H1 (cell line): Measurements from ENCODE around the gene CSRNP3. TPM values are rescaled to one million over a fixed set of nuclear protein-coding genes. Genes with fewer than 3 reads are reported as not detected.

Experiments
- CTCF ChIA-PET: fragments of 300-600 bp; sonication (Branson Sonifier 250); formaldehyde crosslinking; loops from one replicate; lab custom pipeline; 2021; ENCODE audit not compliant: partially characterized antibody; lab: Charles Lee
- POLR2A ChIA-PET: fragments of 300-600 bp; sonication (Branson Sonifier 250); formaldehyde crosslinking; loops from one replicate; lab custom pipeline; 2021; ENCODE audit warnings: inconsistent platforms; ENCODE audit not compliant: partially characterized antibody; lab: Charles Lee
- DNase-seq, 2 experiments: peaks; one replicate each; pipeline versions ENCODE4 v3.0.0 to v3.0.0-alpha.2; 2010 to 2022; ENCODE audit warnings: low spot score in 2 of 2, low read depth in 1 of 2, mixed read lengths in 1 of 2
- FAIRE-seq: peaks from 2 replicates; lab custom pipeline; 2011; peaks lifted over from hg19 to GRCh38; lab: Jason Lieb, UNC
- H2AFZ ChIP-seq: 2 replicates; pipeline ENCODE4 v1.8.1; 2012; ENCODE audit warnings: low read length, inconsistent platforms
- H2AK5ac ChIP-seq: 2 replicates; pipeline ENCODE4 v1.6.1; 2013; ENCODE audit warnings: low read depth, low read length
- H2BK120ac ChIP-seq: replicated peaks from 2 replicates; pipeline ENCODE3; 2013; ENCODE audit warnings: low read depth, low read length, inconsistent platforms
- H2BK12ac ChIP-seq: 2 replicates; pipeline ENCODE4 v1.6.1; 2013; ENCODE audit warnings: low read depth, low read length
- H2BK15ac ChIP-seq: 2 replicates; pipeline ENCODE4 v1.6.1; 2013; ENCODE audit warnings: low read length
- H2BK20ac ChIP-seq: 2 replicates; pipeline ENCODE4 v1.6.1; 2013; ENCODE audit warnings: low read length
- H2BK5ac ChIP-seq: 2 replicates; pipeline ENCODE4 v1.6.1; 2013; ENCODE audit warnings: low read depth, low read length
- H3K14ac ChIP-seq: 2 replicates; pipeline ENCODE4 v1.6.1; 2013; ENCODE audit warnings: inconsistent platforms; ENCODE audit not compliant: insufficient read length
- H3K18ac ChIP-seq: 2 replicates; pipeline ENCODE4 v1.6.1; 2013; ENCODE audit warnings: low read length; ENCODE audit errors: extremely low read depth
- H3K23ac ChIP-seq: 2 replicates; pipeline ENCODE4 v1.6.1; 2013; ENCODE audit warnings: inconsistent platforms; ENCODE audit not compliant: insufficient read length
- H3K23me2 ChIP-seq: 2 replicates; pipeline ENCODE4 v1.6.1; 2013; ENCODE audit warnings: low read depth, low read length
- H3K27ac ChIP-seq: 2 replicates; pipeline ENCODE4 v1.6.1; 2011; ENCODE audit warnings: low read depth, low read length, inconsistent platforms
- H3K27me3 ChIP-seq, 4 experiments: replicated peaks in 1 of 4; 1 replicate in 1 of 4; 2 replicates in 3 of 4; pipeline versions ENCODE4 v1.6.1 to v1.8.1; 2011 to 2013; ENCODE audit warnings: low read length in 3 of 4, mild to moderate bottlenecking in 3 of 4, inconsistent platforms in 2 of 4, mixed read lengths in 2 of 4, moderate library complexity in 1 of 4; ENCODE audit not compliant: control insufficient read depth in 3 of 4, insufficient read depth in 3 of 4; ENCODE audit errors: extremely low read depth in 1 of 4
- H3K36me3 ChIP-seq, 4 experiments: 2 replicates each; pipeline versions ENCODE4 v1.6.1 to v1.8.1; 2011 to 2013; ENCODE audit warnings: mild to moderate bottlenecking in 4 of 4, low read length in 3 of 4, moderate library complexity in 2 of 4, control low read depth in 1 of 4, inconsistent platforms in 1 of 4; ENCODE audit not compliant: insufficient read depth in 4 of 4, control insufficient read depth in 2 of 4
- H3K4ac ChIP-seq: replicated peaks from 2 replicates; pipeline ENCODE3; 2013; ENCODE audit warnings: low read length, low read depth, mixed read lengths, inconsistent platforms; ENCODE audit not compliant: insufficient read length
- H3K4me1 ChIP-seq, 4 experiments: replicated peaks in 1 of 4; 1 replicate in 1 of 4; 2 replicates in 3 of 4; pipeline versions ENCODE4 v1.6.1 to v1.8.1; 2011 to 2013; ENCODE audit warnings: low read length in 3 of 4, inconsistent platforms in 2 of 4, mixed read lengths in 1 of 4; ENCODE audit not compliant: insufficient read depth in 4 of 4, control insufficient read depth in 3 of 4
- H3K4me2 ChIP-seq, 2 experiments: 2 replicates each; pipeline versions ENCODE4 v1.6.1 to v1.8.1; 2011 to 2013; ENCODE audit warnings: low read depth in 2 of 2, low read length in 2 of 2, control low read depth in 1 of 2, inconsistent platforms in 1 of 2, mild to moderate bottlenecking in 1 of 2; ENCODE audit not compliant: insufficient read depth in 1 of 2
- H3K4me3 ChIP-seq, 4 experiments: fragments of 200-600, 300-600 bp in 1 of 4; sonication (generic), shearing (Covaris generic), sonication (Bioruptor Twin) in 1 of 4; 2 replicates each; pipeline versions ENCODE4 v1.5.1 to v1.8.1; 2011 to 2016; ENCODE audit warnings: low read length in 4 of 4, low read depth in 3 of 4, control low read depth in 2 of 4, inconsistent platforms in 2 of 4, mild to moderate bottlenecking in 2 of 4, mixed read lengths in 1 of 4, moderate library complexity in 1 of 4; ENCODE audit not compliant: insufficient read depth in 2 of 4; ENCODE audit errors: extremely low read depth in 1 of 4
- H3K56ac ChIP-seq: replicated peaks from 2 replicates; pipeline ENCODE3; 2013; ENCODE audit warnings: low read depth, mild to moderate bottlenecking, mixed read lengths, low read length, inconsistent platforms; ENCODE audit not compliant: insufficient read length
- H3K79me1 ChIP-seq: 2 replicates; pipeline ENCODE4 v1.6.1; 2013; ENCODE audit warnings: low read depth, low read length, control low read depth
- H3K79me2 ChIP-seq, 2 experiments: 2 replicates each; pipeline versions ENCODE4 v1.6.1 to v1.8.1; 2012 to 2013; ENCODE audit warnings: low read length in 2 of 2, mild to moderate bottlenecking in 2 of 2, inconsistent platforms in 1 of 2; ENCODE audit not compliant: insufficient read depth in 2 of 2, control insufficient read depth in 1 of 2
- H3K9ac ChIP-seq, 4 experiments: replicated peaks in 1 of 4; 1 replicate in 1 of 4; 2 replicates in 3 of 4; pipeline versions ENCODE4 v1.6.1 to v1.8.1; 2011 to 2013; ENCODE audit warnings: low read depth in 3 of 4, low read length in 3 of 4, control low read depth in 2 of 4, mild to moderate bottlenecking in 2 of 4, moderate library complexity in 2 of 4, inconsistent platforms in 1 of 4; ENCODE audit errors: extremely low read depth in 1 of 4
- H3K9me3 ChIP-seq, 2 experiments: 2 replicates each; pipeline versions ENCODE4 v1.6.1 to v1.8.1; 2012 to 2013; ENCODE audit warnings: mild to moderate bottlenecking in 2 of 2, moderate library complexity in 2 of 2, control low read depth in 1 of 2, inconsistent platforms in 1 of 2, low read depth in 1 of 2, low read length in 1 of 2, mixed read lengths in 1 of 2; ENCODE audit not compliant: insufficient read depth in 2 of 2
- H4K20me1 ChIP-seq, 2 experiments: replicated peaks in 1 of 2; 2 replicates each; pipeline versions ENCODE3 to v1.8.1; 2011 to 2013; ENCODE audit warnings: inconsistent platforms in 2 of 2, low read length in 2 of 2, mild to moderate bottlenecking in 1 of 2; ENCODE audit not compliant: insufficient read depth in 2 of 2, control insufficient read depth in 1 of 2
- H4K5ac ChIP-seq: 2 replicates; pipeline ENCODE4 v1.6.1; 2013; ENCODE audit warnings: low read length, low read depth, mixed read lengths, inconsistent platforms; ENCODE audit not compliant: insufficient read length
- H4K8ac ChIP-seq: 2 replicates; pipeline ENCODE4 v1.8.0; 2013; ENCODE audit warnings: mild to moderate bottlenecking, moderate library complexity, low read length, inconsistent platforms; ENCODE audit not compliant: insufficient read depth; ENCODE audit errors: extremely low read depth
- H4K91ac ChIP-seq: replicated peaks from 2 replicates; pipeline ENCODE3; 2013; ENCODE audit warnings: low read length, mixed read lengths, inconsistent platforms; ENCODE audit not compliant: insufficient read length
- CBX5 ChIP-seq: fragments of 300-800, 300-1000 bp; sonication (generic); IDR thresholded peaks from 2 replicates; pipeline ENCODE4 v1.7.1; 2016; ENCODE audit warnings: antibody characterized with exemption, low read length, low read depth
- CHD1 ChIP-seq: IDR thresholded peaks from 2 replicates; pipeline ENCODE4 v1.6.1; 2012; ENCODE audit warnings: low read depth, low read length, improper control_type of control experiment
- EZH2 ChIP-seq: fragments of 200-600 bp; sonication (generic); IDR thresholded peaks from 2 replicates; pipeline ENCODE4 v1.7.1; 2012; ENCODE audit warnings: low read depth, mild to moderate bottlenecking, moderate library complexity, low read length, inconsistent platforms; ENCODE audit not compliant: severe bottlenecking
- POLR2A ChIP-seq, 2 experiments: IDR thresholded peaks; 1 replicate in 1 of 2; 2 replicates in 1 of 2; pipeline ENCODE4 v1.6.1; 2011; ENCODE audit warnings: low read depth in 2 of 2, low read length in 2 of 2, mild to moderate bottlenecking in 2 of 2; ENCODE audit errors: control extremely low read depth in 1 of 2
- SIRT6 ChIP-seq: IDR thresholded peaks from one replicate; pipeline ENCODE4 v1.7.1; 2012; ENCODE audit warnings: low read length, inconsistent platforms
- TCF12 ChIP-seq: IDR thresholded peaks from 2 replicates; pipeline ENCODE4 v1.6.1; 2011; ENCODE audit warnings: low read depth, mild to moderate bottlenecking, low read length
- WGBS, 2 experiments: shearing (Covaris generic) in 1 of 2; methylation state at CpG; one replicate each; pipeline versions ENCODE4 v1.1.6 to v1.1.7; 2013 to 2015; ENCODE audit warnings: low lambda C conversion rate in 2 of 2, mixed read lengths in 2 of 2, inconsistent platforms in 1 of 2, low coverage in 1 of 2, missing lambda C conversion rate in 1 of 2; ENCODE audit not compliant: insufficient replicate concordance in 2 of 2, insufficient coverage in 1 of 2, insufficient read length in 1 of 2; ENCODE audit errors: extremely low coverage in 1 of 2, missing lambda C conversion rate in 1 of 2; 5-methylcytosine and 5-hydroxymethylcytosine counted together
- polyA plus RNA-seq, 7 experiments: library from polyadenylated mRNA; depleted of rRNA in 3 of 7; stranded (reverse) in 5 of 7; unstranded in 2 of 7; fragments of >200 nt in 5 of 7; fragments of 200-250 nt in 2 of 7; gene quantifications; 1 replicate in 5 of 7; 2 replicates in 1 of 7; 4 replicates in 1 of 7; pipeline versions ENCODE4 v1.2.1 to v1.2.3, GENCODE V29; 2011 to 2013; ENCODE audit warnings: missing spikeins in 2 of 7, mixed read lengths in 2 of 7
- total RNA-seq: library from RNA; stranded (reverse); fragmentation: NEBNext Ultra II Directional; extraction: Animal tissue kit (Norgen Biotek cat#: 25700); gene quantifications from 2 replicates; pipeline ENCODE4 v1.2.1, GENCODE V29; 2021
- TF ChIP-seq, protein P1 (sequence below), 3 experiments: IDR thresholded peaks; 1 replicate in 2 of 3; 2 replicates in 1 of 3; pipeline versions ENCODE4 v1.5.1 to v1.6.1; 2011; ENCODE audit warnings: low read length in 3 of 3, mild to moderate bottlenecking in 3 of 3, inconsistent platforms in 2 of 3, low read depth in 1 of 3, moderate library complexity in 1 of 3; ENCODE audit not compliant: insufficient read depth in 1 of 3; ENCODE audit errors: control extremely low read depth in 1 of 3
- TF ChIP-seq, protein P2 (sequence below): IDR thresholded peaks from 2 replicates; pipeline ENCODE4 v1.6.1; 2011; ENCODE audit warnings: low read depth, mild to moderate bottlenecking, low read length; ENCODE audit not compliant: insufficient read depth

CSRNP3 gene
- total and polyA plus RNA-seq, 2 of the 8 experiments (the other 6 are each of a cell fraction or from before 2014, with no cell fraction given) = 1.3 to 6.5 TPM

DNA sequence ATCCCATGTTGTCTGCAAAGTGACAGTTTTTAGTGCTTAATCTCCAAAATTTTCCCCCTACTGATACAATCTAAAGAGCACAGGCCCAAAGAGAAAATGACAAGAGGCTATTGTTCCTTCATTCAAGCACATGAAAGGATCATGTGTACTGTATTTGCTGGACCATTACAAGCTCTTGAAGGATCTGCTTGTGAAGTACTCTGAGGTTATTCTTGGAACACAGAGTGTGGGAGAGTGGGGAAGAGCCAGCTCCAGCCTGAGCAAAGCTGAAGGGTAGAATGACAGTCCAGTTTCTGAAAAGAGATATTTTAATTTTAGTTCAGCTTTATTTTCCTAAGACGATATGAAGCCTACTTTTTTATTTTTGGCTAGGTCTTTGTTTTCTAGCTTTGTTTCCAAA, 212.3 kb downstream of the CSRNP3 start:
- Histone ChIP-seq H2BK20ac (no peak overlapping the region), H2AFZ (no peak overlapping the region), H3K4me1 (peaks cover 0 to 4% (median 3%) of the 10 kb centered on the region in 4 experiments; a peak in 3 of 7 replicates), H3K9me3 (no peaks in the 10 kb centered on the region), H3K23me2 (no peaks in the 10 kb centered on the region), H3K27me3 (no peaks in the 10 kb centered on the region), H3K27ac (no peak overlapping the region), H4K20me1 (no peaks in the 10 kb centered on the region), H3K36me3 (no peaks in the 10 kb centered on the region; a peak in 1 of 8 replicates), H2BK15ac (no peak overlapping the region), H3K4me2 (no peak overlapping the region), H3K79me2 (no peaks in the 10 kb centered on the region), H4K8ac (no peak overlapping the region), H3K4ac (no peak overlapping the region), H3K9ac (no peak overlapping the region), H3K18ac (no peak overlapping the region), H3K56ac (no peak overlapping the region), H4K5ac (no peak overlapping the region), H3K79me1 (no peaks in the 10 kb centered on the region), H3K23ac (no peak overlapping the region), H2BK5ac (no peak overlapping the region), H4K91ac (no peak overlapping the region), H3K14ac (no peak overlapping the region), H2AK5ac (no peak overlapping the region), H2BK12ac (no peak overlapping the region), H2BK120ac (no peak overlapping the region), H3K4me3 (no peak overlapping the region)
- DNase-seq (no peak), FAIRE-seq (no peak)
- POLR2A ChIA-PET = no interaction called here
- CTCF ChIA-PET = interaction anchor here (0.8 to 2.1 kb wide), 8 partner anchors 9 to 281 kb away, joined by 3 to 11 read pairs (median 6); no protein-coding TSS in a partner anchor
- WGBS, 2 experiments = 86% methylated on average over 1 of the region's 1 CpG; no CpG with 5 or more reads in 1 of the 2 experiments
- TF ChIP-seq POLR2A (IDR thresholded peaks at IDR 0.05; ENCODE audit: control extremely low read depth in 1 of 2, low read depth in 2 of 2, low read length in 2 of 2) = no peak
- TF ChIP-seq TCF12 = no peak
- TF ChIP-seq CBX5 = no peak
- TF ChIP-seq EZH2 = no peak
- no peak for TF ChIP-seq CHD1
- TF ChIP-seq, protein P1, sequence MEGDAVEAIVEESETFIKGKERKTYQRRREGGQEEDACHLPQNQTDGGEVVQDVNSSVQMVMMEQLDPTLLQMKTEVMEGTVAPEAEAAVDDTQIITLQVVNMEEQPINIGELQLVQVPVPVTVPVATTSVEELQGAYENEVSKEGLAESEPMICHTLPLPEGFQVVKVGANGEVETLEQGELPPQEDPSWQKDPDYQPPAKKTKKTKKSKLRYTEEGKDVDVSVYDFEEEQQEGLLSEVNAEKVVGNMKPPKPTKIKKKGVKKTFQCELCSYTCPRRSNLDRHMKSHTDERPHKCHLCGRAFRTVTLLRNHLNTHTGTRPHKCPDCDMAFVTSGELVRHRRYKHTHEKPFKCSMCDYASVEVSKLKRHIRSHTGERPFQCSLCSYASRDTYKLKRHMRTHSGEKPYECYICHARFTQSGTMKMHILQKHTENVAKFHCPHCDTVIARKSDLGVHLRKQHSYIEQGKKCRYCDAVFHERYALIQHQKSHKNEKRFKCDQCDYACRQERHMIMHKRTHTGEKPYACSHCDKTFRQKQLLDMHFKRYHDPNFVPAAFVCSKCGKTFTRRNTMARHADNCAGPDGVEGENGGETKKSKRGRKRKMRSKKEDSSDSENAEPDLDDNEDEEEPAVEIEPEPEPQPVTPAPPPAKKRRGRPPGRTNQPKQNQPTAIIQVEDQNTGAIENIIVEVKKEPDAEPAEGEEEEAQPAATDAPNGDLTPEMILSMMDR (IDR thresholded peaks at IDR 0.05; ENCODE audit: control extremely low read depth in 1 of 3, insufficient read depth in 1 of 3, low read depth in 1 of 3, low read length in 3 of 3) = no peak
- TF ChIP-seq, protein P2, sequence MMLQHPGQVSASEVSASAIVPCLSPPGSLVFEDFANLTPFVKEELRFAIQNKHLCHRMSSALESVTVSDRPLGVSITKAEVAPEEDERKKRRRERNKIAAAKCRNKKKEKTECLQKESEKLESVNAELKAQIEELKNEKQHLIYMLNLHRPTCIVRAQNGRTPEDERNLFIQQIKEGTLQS = no peak
- no peak for TF ChIP-seq SIRT6
- TF ChIP-seq, all 59 proteins: peak for 0
